ENCODE data around the gene PRDM5.

Gene PRDM5

DNA sequence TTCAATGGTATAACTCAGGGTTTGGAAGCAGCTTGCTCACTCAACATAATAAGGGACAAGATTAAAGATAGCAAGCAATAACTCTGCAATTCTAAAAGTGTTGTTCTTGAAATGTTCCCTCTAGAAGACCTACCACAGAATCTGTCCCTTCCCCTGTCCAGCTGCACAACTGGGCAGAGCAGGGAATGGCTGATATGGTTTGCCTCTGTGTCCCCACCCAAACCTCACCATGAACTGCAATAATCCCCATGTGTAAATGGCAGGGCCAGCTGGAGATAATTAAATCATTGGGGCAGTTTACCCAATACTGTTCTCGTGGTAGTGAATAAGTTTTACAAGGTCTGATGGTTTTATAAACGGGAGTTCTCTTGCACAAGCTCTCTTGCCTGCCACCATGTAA lies 19.1 kb downstream of the PRDM5 start:
- no peak for DNase-seq (ENCODE audit: low read depth)

DNA sequence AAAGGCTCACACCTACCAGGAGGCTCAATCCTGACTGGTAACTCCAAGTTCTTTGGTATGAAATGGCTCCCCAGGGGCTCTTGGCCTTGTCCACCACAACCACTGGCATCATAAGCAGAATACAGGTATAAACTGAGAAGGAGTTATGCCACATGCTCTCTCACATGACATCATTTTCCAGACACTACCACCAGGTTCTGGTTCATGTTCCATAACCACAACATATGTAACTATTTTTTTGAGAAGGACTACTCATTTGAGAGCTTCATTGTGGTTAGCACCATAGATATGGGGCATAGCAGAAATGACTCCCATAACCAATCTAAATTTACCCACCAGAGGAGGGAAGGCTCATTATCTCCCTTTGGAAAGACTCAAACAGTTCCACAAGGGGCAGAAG lies 19.6 kb downstream of the PRDM5 start:
- no peak for DNase-seq (ENCODE audit: low read depth)

DNA sequence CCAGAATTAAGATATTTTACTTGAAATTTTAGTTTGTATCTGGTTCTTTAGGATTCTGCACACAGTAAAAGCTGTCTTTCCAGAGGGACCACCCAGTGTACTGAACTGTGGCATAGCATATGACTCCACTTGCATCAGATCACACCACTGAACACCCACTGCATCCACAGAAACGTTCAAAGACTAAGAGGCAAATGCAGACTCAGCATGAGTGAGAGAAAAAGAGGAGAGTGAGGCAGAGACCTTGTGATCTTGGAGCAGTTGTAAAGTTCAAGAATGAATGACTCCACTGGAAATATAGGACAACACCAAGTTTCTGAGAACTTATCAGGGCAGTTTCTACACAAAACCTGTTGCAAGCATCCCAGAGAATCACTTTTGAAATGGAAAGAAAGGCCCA lies 20.8 kb downstream of the PRDM5 start:
- DNase-seq (ENCODE audit: low read depth) = no peak

DNA sequence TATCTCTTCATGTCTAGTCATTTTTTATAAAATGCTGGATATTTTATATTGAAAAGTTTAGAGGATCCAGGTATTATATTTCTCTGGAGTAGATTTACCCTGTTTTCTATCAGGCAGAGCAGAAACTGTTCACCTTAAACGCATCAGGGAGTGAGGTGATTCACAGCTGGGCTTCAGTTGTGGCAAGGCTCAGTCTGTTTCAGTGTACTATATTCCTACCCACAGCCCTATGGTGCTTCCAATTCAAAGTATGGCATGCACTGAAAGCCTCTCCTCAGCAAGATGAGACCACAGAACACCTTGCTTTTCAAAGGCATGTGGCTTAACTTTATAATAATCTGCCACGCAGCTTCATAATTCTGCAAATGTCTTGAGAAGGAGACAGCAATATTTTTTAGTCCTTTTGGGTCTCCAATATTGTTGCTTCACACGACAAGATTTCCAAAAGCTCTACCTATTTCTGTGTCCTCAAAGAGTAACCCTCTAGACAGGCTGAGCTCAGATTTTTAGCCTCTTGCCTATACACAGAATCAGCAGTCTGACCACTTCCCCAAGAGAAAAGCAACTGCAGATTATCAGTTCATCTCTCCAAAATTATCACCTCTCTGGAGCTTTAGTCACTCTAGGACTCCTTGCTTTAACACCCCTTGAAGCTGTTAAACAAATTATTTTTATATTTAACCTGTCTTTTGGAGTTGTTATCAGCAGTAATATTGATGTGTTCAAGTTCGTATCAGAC lies 24.4 kb downstream of the PRDM5 start:
- DNase-seq (ENCODE audit: low read depth) = no peak

DNA sequence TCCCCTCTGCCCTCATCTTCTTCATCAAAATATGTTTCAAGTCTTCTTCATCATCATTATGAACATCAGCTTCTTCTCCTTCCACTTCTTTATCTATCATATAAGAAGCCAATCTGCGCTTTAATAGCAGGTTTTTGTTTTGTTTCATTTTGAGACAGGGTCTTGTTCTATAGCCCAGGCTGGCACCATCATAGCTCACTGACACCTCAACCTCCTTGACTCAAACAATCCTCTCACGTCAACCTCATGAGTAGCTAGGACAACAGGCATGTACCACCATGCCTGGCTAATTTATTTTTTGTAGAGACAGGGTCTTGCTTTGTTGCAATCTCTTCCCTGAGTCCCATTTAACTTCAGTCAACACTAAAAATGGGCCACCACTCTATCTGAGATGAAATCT lies 27.0 kb downstream of the PRDM5 start:
- DNase-seq (ENCODE audit: low read depth) = no peak

DNA sequence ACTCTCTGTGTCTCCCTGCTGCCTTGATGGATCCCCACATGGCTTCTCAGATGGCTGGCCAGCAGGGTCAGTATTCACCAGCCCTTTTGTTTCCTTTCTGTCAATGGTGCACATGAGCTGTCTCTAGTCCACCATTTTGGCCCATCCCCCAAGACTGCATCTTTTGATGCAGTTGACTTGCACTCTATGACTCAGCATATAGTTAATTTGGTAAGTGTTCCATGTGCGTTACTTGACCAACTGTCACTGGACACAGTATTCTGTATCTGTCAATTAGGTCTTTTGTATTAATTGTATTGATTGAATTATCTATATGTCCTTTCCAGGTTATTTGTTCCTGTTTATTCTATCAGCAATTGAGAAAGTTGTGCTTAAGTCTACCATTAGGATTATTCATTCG lies 29.2 kb downstream of the PRDM5 start:
- DNase-seq (ENCODE audit: low read depth) = no peak

DNA sequence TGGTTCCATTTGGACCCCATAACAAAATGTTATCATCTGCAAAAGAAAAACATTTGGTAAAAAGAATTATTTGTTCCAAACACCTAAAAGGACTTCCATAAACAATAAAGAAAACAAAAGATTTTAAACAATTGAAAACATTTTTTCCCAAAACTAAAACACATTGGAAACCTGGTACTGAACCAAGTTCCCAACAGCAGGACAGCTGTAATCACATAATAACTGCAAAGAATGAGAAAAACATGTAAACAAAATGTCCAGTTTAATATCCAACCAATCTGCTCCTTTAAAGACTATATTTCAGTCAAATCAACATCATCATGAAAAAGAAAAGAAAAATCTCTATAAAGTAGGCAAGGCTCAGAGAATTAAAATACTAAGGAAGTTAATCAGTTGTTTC lies 36.3 kb downstream of the PRDM5 start:
- DNase-seq (ENCODE audit: low read depth) = no peak

DNA sequence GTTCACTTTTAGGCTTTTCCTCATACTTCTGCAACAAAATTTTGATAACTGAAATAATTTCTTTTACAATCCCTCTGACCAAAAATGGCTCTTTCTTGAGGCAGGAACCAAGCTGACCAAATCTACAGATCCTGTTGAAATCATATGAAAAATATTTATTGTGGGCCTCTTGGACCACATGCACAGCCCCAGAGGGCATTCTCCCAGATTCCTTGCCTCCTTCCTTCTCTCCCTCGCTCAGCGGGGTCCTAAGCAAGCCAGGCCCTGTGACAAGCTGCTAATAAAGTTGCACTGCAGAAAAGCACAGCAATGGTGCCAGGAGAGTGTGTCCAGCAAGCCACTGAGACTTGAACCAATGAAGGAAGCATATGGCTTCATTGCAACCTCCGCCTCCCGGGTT lies 40.7 kb downstream of the PRDM5 start:
- DNase-seq (ENCODE audit: low read depth) = no peak

DNA sequence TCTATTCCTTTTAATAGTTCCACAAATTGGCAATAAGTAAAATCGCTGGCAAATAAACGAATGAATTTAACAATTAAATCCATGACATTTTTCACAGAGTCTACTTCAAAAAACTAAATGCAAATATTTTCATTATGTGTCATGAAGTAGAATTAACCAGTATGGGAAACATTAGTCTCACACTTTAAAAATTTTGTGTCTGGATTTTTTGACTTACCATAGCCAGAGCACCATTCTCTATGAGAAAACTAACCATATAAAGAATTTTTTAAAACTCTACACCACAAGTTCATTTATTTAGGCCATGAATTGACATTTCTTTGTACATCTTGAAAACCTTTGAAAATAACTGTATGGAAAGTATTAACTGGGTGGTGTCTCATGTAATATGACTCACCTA lies 41.2 kb downstream of the PRDM5 start:
- no peak for DNase-seq (ENCODE audit: low read depth)

DNA sequence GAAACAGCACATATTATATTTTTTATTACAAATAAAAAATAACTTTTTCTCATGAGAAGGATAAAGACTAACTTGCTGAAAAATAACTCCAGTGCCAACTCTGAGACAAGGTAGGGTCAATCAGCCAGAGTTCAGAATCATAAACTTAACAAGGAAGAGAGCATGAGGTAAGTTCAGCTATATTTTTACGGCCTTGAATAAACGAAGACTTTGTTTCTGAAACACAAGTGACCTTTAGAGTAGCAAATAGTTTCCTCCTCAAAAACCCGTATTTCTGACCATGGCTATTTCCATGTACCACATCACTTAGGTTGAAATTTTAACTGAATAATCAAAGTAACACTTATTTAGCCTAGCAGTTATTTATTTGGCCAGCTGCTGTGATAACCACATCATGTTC lies 45.5 kb downstream of the PRDM5 start:
- no peak for DNase-seq (ENCODE audit: low read depth)

DNA sequence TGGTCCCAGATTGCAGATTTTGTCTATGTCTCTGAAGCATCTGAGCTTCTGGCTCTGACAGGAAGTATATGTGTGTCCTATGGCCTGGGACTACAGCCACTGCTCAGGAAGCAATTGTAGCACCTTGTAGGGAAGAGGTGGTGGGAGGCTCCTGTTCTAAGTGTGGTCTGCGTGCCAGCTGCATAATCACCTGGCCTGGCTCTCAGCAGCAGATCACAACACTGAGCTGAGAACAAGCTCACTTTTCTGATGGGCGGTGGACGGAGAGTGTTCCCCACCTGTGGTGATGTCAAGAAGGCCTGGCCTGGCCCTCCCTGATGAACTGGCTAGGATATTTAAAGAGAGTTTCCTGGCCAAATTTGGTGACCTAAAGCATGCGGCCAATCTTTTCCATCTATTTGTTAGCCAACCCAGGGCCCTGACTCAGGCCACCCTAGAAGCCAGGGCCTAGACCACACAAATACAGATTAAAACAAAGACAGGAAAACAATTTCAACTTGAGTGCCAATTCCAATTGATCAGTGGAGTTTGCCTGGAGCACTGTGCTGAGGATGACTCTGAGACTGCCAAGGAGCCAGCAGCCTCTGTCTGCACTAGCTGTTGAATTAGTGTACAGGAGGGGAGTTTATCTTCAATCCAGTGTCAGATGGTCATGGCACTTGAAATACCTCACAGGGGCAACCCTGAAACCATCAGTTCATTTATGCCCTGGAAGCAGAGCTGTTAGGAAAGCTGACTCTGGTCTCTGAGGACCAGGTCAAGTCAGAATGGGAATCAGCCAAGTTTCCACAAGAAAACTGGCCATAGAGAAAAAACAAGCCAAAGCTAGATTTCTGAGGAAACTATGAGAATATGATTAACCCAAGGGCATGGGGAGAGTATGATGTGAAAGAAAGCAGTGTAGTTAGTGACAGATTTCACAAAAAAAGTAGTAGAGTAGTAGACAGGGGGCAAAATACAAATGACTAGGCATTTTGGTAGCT lies 47.4 kb downstream of the PRDM5 start:
- no peak for DNase-seq (ENCODE audit: low read depth)

DNA sequence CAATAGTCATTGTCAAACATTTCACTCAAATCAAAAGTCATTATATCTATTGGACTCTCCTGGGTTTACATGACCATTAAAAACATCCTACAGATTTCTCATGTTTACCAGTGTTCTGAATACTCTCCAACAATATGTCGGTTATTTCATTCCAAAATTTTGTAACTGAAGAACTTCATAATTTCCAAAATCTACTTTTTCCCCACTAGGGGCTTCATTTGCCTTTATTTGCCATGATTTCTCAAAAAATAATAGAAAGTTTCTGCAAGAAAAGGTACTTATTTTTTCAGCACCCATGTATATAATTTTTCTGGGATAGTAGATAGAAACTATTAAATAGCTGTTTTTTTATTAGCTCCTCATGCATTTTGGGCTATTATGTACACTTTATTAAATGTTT lies 49.0 kb downstream of the PRDM5 start:
- no peak for DNase-seq (ENCODE audit: low read depth)

DNA sequence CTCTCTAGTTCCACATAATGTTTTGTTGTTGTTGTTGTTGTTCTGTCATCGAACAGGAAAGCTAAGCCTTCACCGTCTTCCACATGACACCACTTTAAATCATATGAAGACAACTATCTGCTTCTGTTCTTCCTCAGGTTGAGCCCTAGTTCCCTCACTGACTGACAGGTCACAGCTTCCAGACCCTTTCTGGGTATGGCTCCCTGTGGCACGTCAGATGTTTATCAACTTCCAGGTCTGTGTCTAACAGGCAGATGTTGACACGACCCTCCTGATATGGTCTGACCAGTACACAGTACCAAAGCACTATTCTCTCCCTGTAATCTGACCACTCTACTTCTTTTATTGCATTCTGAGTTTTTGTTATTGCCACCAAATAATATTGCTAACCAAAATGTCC lies 51.4 kb downstream of the PRDM5 start:
- DNase-seq (ENCODE audit: low read depth) = no peak

DNA sequence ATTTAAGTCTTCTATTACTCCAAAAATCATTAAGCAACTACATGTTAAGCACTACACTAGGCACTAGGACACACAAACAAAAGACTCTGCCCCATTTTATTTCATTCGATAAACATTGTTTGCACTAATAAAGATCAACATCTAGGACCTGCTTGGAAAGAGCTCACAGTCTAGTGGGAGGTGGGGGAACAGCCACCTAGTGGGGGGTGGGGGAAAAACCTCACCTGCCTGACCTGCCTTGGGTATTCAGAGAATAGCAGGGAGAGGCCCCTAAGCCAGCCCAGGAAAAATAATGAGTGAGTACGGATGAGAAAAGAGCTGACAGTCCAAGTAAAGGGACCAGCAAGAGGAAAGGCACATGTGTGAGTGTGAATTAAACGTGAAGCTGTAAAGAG lies 52.2 kb downstream of the PRDM5 start:
- no peak for DNase-seq (ENCODE audit: low read depth)

DNA sequence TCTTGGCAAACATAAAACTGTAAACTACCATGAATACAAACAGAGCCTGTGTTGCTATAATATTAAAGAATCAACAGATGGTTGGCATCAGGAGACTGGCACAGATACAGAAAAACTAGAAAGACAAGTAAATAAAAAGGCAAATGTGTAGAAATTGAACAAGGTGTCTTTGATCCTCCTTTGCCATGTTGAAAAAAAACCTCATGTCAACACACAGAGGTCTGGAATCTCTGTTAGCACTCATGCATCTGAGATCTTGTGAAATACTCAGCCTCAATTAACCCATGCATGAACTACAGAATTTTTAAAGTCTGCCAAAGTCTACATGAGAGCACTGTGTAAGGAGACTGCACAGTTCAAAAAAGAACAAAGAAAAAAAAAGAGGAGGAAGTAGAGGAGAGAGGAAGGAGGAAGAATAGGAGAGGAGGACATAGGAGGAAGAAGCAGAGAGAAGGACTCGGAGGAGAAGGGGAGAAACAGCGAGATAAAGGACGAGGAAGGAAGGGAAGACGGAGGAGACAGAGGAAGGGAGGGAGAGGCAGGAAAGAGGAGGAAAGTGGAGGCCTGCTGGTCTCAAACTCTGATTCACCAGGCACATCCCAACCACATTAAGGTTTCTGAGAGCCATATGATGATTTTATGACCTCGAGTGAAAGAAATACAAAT lies 52.8 kb downstream of the PRDM5 start:
- no peak for DNase-seq (ENCODE audit: low read depth)

DNA sequence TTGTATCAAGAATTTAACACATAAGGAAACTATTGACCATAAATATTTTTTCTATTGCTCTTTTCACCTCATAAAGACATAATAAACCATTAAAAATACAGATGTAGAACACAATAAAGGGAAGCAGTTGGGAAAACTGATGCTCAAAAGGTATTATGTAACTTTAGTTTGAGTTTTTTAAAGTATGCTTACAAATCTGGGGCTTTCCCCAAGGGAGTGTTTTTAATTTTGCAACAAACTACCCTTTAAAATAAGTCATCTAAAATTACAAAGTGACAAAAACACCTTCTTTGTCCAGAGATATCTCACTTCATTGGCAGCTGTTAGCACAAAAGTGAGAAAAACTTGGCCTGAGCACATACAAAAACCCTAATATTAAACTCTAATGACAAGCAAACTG lies 55.0 kb downstream of the PRDM5 start:
- no peak for DNase-seq (ENCODE audit: low read depth)

DNA sequence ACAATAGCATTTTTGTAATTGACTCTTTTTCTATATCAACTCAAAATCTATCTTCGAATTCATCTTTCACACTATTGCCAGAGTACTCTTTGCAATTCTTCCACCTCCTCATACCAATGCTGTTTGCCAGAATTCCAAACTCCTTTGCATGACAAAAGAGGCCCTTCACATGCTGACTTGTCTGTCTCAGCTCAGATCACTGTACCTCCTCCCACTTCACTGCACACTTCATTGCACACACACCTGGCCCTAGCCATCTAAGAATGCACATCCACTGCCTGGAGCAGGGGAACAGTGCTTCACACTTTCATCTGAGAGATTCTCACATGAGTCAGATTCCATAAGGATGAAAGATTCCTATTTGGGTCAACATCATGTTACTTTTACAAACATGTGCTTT lies 56.5 kb downstream of the PRDM5 start:
- DNase-seq (ENCODE audit: low read depth) = no peak

DNA sequence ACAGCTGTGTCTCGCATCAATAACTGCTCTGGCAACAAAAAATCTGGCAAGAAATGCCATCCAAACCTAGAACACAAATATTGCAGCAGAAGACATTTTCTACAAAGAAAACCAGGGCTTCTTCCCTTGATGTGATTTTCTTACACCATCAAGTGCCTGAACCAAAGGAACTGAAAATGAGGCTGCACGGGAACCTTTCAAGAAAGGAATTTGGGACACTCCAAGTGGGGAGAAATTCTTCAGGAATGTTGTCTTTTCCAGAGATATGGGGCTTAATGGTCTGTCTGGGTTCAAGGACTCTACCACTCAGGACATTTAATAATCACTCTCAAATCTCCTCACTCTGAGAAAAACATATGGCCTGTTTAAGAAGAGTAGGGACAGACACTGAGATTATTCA lies 57.6 kb downstream of the PRDM5 start:
- no peak for DNase-seq (ENCODE audit: low read depth)

DNA sequence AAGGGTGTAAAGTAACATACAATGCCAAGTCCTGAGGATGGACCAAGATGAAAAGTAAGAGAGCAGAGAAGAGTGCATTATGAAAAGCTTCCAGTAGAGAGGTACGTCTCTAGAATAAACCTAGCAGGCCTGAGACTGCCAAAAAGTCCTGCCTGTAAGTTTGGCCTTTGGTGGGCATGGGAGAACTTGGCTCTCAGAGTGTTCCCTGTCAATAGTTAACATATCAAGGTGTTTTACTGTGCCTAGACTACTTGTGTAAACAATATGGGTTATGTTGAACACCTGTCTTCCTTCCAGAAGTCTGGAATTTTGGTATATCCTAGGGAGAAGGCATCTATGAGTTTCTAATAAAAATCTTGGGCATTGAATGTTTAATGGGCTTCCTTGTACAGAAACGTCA lies 60.1 kb downstream of the PRDM5 start:
- DNase-seq (ENCODE audit: low read depth) = no peak

DNA sequence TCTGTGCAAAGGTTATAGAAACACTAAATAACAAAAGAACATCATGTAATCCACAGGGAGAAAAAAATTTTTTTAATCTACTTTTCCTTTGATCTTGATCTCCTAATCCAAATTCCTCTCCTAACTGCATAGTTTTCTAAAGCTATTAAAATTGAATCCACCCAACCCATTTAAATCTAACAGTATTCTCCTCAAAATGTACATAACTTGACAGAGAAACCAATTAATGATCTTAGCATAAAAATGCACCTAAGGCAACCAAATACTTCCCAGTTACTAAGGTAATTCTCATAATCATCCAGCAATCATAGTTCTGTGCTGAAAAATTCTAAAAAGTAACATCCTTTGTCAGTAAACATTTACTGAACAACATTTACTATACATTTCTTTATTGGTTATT lies 60.7 kb downstream of the PRDM5 start:
- no peak for DNase-seq (ENCODE audit: low read depth)

DNA sequence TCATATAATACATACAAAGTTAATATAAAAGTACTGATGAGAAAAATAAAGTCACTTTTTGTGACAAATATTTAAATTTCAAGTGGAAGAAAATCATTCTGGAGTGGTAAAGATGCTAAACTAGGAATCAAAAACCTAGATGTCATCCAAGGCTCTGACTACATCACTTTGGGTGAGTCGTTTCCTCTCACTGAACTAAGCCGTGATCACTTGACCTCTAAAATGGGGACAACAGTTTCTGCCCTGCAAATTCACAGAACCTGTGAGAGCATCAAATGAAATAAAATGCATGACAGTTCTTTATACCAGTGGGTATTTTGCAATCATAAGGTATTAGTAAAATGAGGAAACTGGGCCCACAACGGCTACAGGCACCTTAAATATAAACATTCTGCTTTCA lies 63.8 kb downstream of the PRDM5 start:
- DNase-seq (ENCODE audit: low read depth) = no peak

DNA sequence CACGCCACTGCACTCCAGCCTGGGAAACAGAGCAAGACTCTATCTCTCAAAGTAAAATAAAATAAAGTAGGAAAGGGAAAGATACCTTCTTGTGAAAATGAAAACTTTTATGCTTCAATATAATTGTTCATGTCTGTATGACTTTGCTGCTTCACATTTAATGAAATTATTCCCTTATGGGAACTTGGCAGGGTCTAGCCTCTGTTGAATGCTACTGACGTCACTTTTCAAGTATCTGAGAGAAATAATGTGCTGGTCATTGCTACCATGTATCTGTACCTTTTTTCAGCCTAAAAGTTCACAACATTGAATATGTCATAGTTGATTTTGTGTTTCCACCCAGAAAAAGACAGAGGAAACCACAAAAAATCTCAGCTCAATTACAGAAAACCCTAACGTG lies 65.2 kb downstream of the PRDM5 start:
- no peak for DNase-seq (ENCODE audit: low read depth)

DNA sequence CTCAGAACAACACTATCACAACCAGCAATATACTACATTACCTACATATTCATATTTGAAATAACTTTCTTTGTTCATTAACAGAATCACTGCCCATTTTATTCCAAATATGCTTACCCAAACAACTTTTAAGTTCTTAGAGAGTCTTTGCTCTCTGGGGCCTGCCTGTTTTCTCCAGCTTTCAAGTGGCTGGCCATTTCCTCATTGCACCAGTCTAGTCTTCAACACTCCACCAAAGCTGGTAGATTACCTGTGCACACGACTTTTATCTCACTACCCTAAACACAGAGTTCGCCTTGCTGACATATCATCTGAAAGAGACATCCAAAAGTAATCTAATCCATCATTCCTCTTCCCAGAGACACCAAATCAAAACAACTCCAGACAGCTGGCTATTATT lies 66.2 kb downstream of the PRDM5 start:
- no peak for DNase-seq (ENCODE audit: low read depth)

Data from stimulated activated CD8-positive, alpha-beta memory T cell treated with anti-CD3 and anti-CD28 coated beads, Interleukin-15, amount 100 ng/mL, for 24 hours (primary cell).